Measurements from ENCODE around the gene ANTXRL. TPM values are rescaled to one million over a fixed set of nuclear protein-coding genes. Genes with fewer than 3 reads are reported as not detected.
"Not testable (repeated sequence)": the region's sequence is repeated elsewhere in the genome, so short reads cannot be mapped to it uniquely, and the experiment has no call there.

The ANTXRL gene
- polyA plus RNA-seq, 6 donors from 2014 or later: not detected

GRCh38 chr10:46297406-46298204 lies 10.8 kb downstream of the ANTXRL start:
- H3K27ac Mint-ChIP-seq: peak overlapping the region in 2 of 6 donors; percentile 1 to 28
- ATAC-seq (ENCODE audit: low read depth in 2 of 2) (peak; percentile 26 to 32), DNase-seq (no peak)
- no peaks in the 10 kb centered on the region for H3K36me3 Mint-ChIP-seq
- H3K9me3 Mint-ChIP-seq: no peaks in the 10 kb centered on the region
- peaks cover 28 to 33% (median 31%) of the 10 kb centered on the region in 3 donors for H3K4me1 Mint-ChIP-seq
- peak overlapping the region in 5 of 8 donors; percentile 0 to 54 (median 22) for H3K4me3 Mint-ChIP-seq
- peaks cover 0 to 8% (median 4%) of the 10 kb centered on the region in 3 donors for H3K27me3 Mint-ChIP-seq

GRCh38 chr10:46298477-46299285 lies 11.9 kb downstream of the ANTXRL start:
- peak; percentile 49 to 57 for ATAC-seq (ENCODE audit: low read depth in 2 of 2)
- peaks cover 23 to 33% (median 31%) of the 10 kb centered on the region in 3 donors for H3K4me1 Mint-ChIP-seq
- no peaks in the 10 kb centered on the region for H3K27me3 Mint-ChIP-seq
- no peaks in the 10 kb centered on the region for H3K36me3 Mint-ChIP-seq
- no peak for DNase-seq
- H3K27ac Mint-ChIP-seq: peak overlapping the region in 3 of 6 donors; percentile 2 to 61 (median 12)
- H3K4me3 Mint-ChIP-seq: peak overlapping the region in 7 of 8 donors; percentile 16 to 84 (median 59)
- H3K9me3 Mint-ChIP-seq: no peaks in the 10 kb centered on the region

- ATAC-seq (ENCODE audit: low read depth in 2 of 2) (peak; percentile 6 to 10), DNase-seq (no peak)
- Mint-ChIP-seq H3K4me1 (peaks cover 23 to 33% (median 31%) of the 10 kb centered on the region in 3 donors), H3K27me3 (no peaks in the 10 kb centered on the region), H3K36me3 (no peaks in the 10 kb centered on the region), H3K4me3 (peak overlapping the region in 7 of 8 donors; percentile 22 to 82 (median 59)), H3K9me3 (no peaks in the 10 kb centered on the region), H3K27ac (peak overlapping the region in 2 of 6 donors; percentile 60 to 96)
These were observed 12.4 kb downstream of the ANTXRL start for GRCh38 chr10:46299286-46299535.

- H3K9me3 Mint-ChIP-seq: no peaks in the 10 kb centered on the region
- DNase-seq: peak; percentile 23
- H3K27me3 Mint-ChIP-seq: no peaks in the 10 kb centered on the region
- H3K36me3 Mint-ChIP-seq: no peaks in the 10 kb centered on the region
- ATAC-seq (ENCODE audit: low read depth in 2 of 2): peak; percentile 58 to 66
- H3K4me3 Mint-ChIP-seq: peak overlapping the region; percentile 22 to 88 (median 60)
- H3K27ac Mint-ChIP-seq: peak overlapping the region; percentile 21 to 96 (median 64)
- H3K4me1 Mint-ChIP-seq: peaks cover 23 to 33% (median 31%) of the 10 kb centered on the region in 3 donors
These were observed 13.0 kb downstream of the ANTXRL start for GRCh38 chr10:46299536-46300369.

- peak overlapping the region in 2 of 6 donors; percentile 0 to 58 for H3K27ac Mint-ChIP-seq
These were observed 13.5 kb downstream of the ANTXRL start for GRCh38 chr10:46300370-46300711.

GRCh38 chr10:46301056-46301645 lies 14.4 kb downstream of the ANTXRL start:
- Mint-ChIP-seq H3K27ac (peak overlapping the region in 1 of 6 donors; percentile 78), H3K27me3 (peaks cover 0 to 4% (median 4%) of the 10 kb centered on the region in 3 donors), H3K9me3 (no peaks in the 10 kb centered on the region), H3K4me3 (peak overlapping the region in 3 of 8 donors; percentile 41 to 79 (median 43)), H3K4me1 (peaks cover 23 to 33% (median 31%) of the 10 kb centered on the region in 3 donors), H3K36me3 (no peaks in the 10 kb centered on the region)
- ATAC-seq (ENCODE audit: low read depth in 2 of 2): no peak
- no peak for DNase-seq

More at GRCh38 chr10:46300370-46300711, 13.5 kb downstream of the ANTXRL start:
- not testable (repeated sequence) for H3K27me3 Mint-ChIP-seq; H3K9me3 Mint-ChIP-seq; H3K36me3 Mint-ChIP-seq; DNase-seq; ATAC-seq (ENCODE audit: low read depth in 2 of 2)
- Mint-ChIP-seq H3K4me1 (peaks cover 23 to 33% (median 31%) of the 10 kb centered on the region in 3 donors), H3K4me3 (peak overlapping the region in 4 of 8 donors; percentile 41 to 88 (median 62))

- peaks cover 23 to 33% (median 31%) of the 10 kb centered on the region in 3 donors for H3K4me1 Mint-ChIP-seq
- no peak for DNase-seq
- H3K4me3 Mint-ChIP-seq: no peak overlapping the region
- no peaks in the 10 kb centered on the region for H3K9me3 Mint-ChIP-seq
- ATAC-seq (ENCODE audit: low read depth in 2 of 2): no peak
- H3K27ac Mint-ChIP-seq: no peak overlapping the region
- H3K36me3 Mint-ChIP-seq: no peaks in the 10 kb centered on the region
- peaks cover 0 to 8% (median 6%) of the 10 kb centered on the region in 3 donors for H3K27me3 Mint-ChIP-seq
These were observed 15.1 kb downstream of the ANTXRL start for GRCh38 chr10:46301721-46302479.

GRCh38 chr10:46302765-46303352 lies 16.1 kb downstream of the ANTXRL start:
- not testable (repeated sequence) for H3K36me3 Mint-ChIP-seq; DNase-seq; H3K9me3 Mint-ChIP-seq; ATAC-seq (ENCODE audit: low read depth in 2 of 2); H3K4me3 Mint-ChIP-seq; H3K27me3 Mint-ChIP-seq
- Mint-ChIP-seq H3K4me1 (peaks cover 22 to 31% (median 30%) of the 10 kb centered on the region in 3 donors), H3K27ac (peak overlapping the region in 1 of 6 donors; percentile 54)

GRCh38 chr10:46304062-46304461 lies 17.3 kb downstream of the ANTXRL start:
- no peaks in the 10 kb centered on the region for H3K9me3 Mint-ChIP-seq
- no peak overlapping the region for H3K4me3 Mint-ChIP-seq
- ATAC-seq (ENCODE audit: low read depth in 2 of 2) (no peak), DNase-seq (no peak)
- H3K4me1 Mint-ChIP-seq: peaks cover 10 to 19% (median 18%) of the 10 kb centered on the region in 3 donors
- H3K27me3 Mint-ChIP-seq: peaks cover 0 to 8% (median 6%) of the 10 kb centered on the region in 3 donors
- no peak overlapping the region for H3K27ac Mint-ChIP-seq
- H3K36me3 Mint-ChIP-seq: no peaks in the 10 kb centered on the region

- not testable (repeated sequence) for H3K4me3 Mint-ChIP-seq; DNase-seq; ATAC-seq (ENCODE audit: low read depth in 2 of 2); H3K36me3 Mint-ChIP-seq; H3K9me3 Mint-ChIP-seq; H3K27ac Mint-ChIP-seq
- peaks cover 0 to 12% (median 8%) of the 10 kb centered on the region in 3 donors for H3K27me3 Mint-ChIP-seq
- H3K4me1 Mint-ChIP-seq: peaks cover 4 to 13% (median 12%) of the 10 kb centered on the region in 3 donors
These were observed 17.9 kb downstream of the ANTXRL start for GRCh38 chr10:46304671-46305070.

- ATAC-seq (ENCODE audit: low read depth in 2 of 2) (no peak), DNase-seq (no peak)
- Mint-ChIP-seq H3K27ac (peak overlapping the region in 1 of 6 donors; percentile 52), H3K36me3 (no peaks in the 10 kb centered on the region), H3K27me3 (peaks cover 0 to 15% (median 8%) of the 10 kb centered on the region in 3 donors), H3K4me3 (no peak overlapping the region), H3K4me1 (peaks cover 0 to 8% (median 7%) of the 10 kb centered on the region in 3 donors), H3K9me3 (no peaks in the 10 kb centered on the region)
These were observed 18.5 kb downstream of the ANTXRL start for GRCh38 chr10:46305079-46305818.

All from naive B cell (primary cell).